ENCODE measurements around the gene GTPBP2. TPM values are rescaled to one million over a fixed set of nuclear protein-coding genes. Genes with fewer than 3 reads are reported as not detected.

The GTPBP2 gene
- total and polyA plus RNA-seq, 2 of the 13 experiments (the other 11 are each of a cell fraction or from before 2014, with no cell fraction given) = 26.9 to 88.2 TPM

DNA sequence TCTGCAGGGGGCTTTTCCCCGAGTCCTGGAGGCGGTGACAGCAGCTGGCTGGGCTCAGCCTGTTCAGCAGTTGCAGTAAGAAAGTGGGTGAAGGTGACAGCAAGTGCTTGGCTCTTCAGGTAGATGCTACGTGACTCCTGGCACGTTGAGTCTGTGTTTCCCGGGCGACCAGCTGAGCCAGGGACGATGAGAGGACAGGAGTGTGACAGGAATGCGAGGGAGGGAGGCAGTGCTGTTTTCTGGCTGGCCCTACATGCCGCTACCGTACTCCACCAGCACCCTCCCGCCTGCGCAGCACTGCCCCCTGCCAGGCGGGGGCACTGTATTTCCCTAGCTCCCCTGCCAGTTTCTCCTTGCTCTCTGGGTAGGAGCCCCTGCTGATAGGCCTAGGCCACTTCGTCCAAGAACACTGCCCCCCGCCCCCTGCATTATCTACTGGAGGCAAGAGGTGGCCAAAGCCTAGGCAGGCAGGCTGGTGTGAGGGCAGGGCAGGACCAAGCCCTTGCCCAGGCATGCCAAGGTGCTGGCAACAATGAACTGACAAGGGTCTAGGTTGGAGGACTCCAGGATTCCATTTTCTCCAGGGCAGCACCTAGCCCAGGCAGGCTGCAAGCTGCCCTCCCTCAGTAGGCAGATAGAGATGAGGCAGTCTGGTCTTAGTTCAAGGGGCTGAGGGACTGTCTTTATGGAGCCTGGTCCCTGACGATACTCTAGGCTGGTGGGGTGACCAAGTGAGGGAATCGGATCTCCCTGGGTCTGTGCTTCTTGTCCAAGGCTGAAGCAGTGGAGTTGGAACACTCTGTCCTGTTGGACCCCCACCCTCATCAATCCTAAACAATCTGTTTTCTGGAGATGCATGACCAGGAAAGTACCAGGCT is 39.3 kb upstream of the GTPBP2 start (continued):
- TF ChIP-seq NR0B2 (CRISPR knock-in tag; IDR thresholded peaks at IDR 0.05) = peak; percentile 71; the same call in 1 of the 2 replicates
- no peak for TF ChIP-seq ZNF468 (CRISPR knock-in tag; IDR thresholded peaks at IDR 0.05)
- no peak for TF ChIP-seq ETV6 (CRISPR knock-in tag; conservative IDR thresholded peaks at IDR 0.05)
- peak; percentile 95 for TF ChIP-seq CSRNP1 (CRISPR knock-in tag; IDR thresholded peaks at IDR 0.05)
- no peak for TF ChIP-seq ZNF569 (CRISPR knock-in tag; IDR thresholded peaks at IDR 0.05; ENCODE audit: borderline replicate concordance)
- peak; percentile 69 for TF ChIP-seq DRAP1 (CRISPR knock-in tag; IDR thresholded peaks at IDR 0.05)
- TF ChIP-seq GPN1 (CRISPR knock-in tag; IDR thresholded peaks at IDR 0.05; ENCODE audit: borderline replicate concordance) = no peak
- no peak for TF ChIP-seq MTA3 (CRISPR knock-in tag; IDR thresholded peaks at IDR 0.05)
- TF ChIP-seq SP140L (CRISPR knock-in tag; IDR thresholded peaks at IDR 0.05; ENCODE audit: borderline replicate concordance) = no peak
- peak; percentile 99 for TF ChIP-seq AKAP8 (CRISPR knock-in tag; IDR thresholded peaks at IDR 0.05)
- no peak for TF ChIP-seq ZNF672 (CRISPR knock-in tag; IDR thresholded peaks at IDR 0.05)
- TF ChIP-seq PATZ1 (CRISPR knock-in tag; IDR thresholded peaks at IDR 0.05) = peak; percentile 60; the same call in 1 of the 2 replicates
- peak; percentile 78 for TF ChIP-seq ZNF335 (CRISPR knock-in tag; IDR thresholded peaks at IDR 0.05)
- no peak for TF ChIP-seq SOX6 (IDR thresholded peaks at IDR 0.05)
- peak; percentile 31 for TF ChIP-seq SOX6 (CRISPR knock-in tag; IDR thresholded peaks at IDR 0.05)
- TF ChIP-seq ZBTB34 (CRISPR knock-in tag; IDR thresholded peaks at IDR 0.05) = peak; percentile 49; the same call in 1 of the 2 replicates
- no peak for TF ChIP-seq KAT7 (CRISPR knock-in tag; IDR thresholded peaks at IDR 0.05; ENCODE audit: borderline replicate concordance)
- peak; percentile 44 for TF ChIP-seq THAP11 (CRISPR knock-in tag; IDR thresholded peaks at IDR 0.05)
- TF ChIP-seq GTF3A (CRISPR knock-in tag; conservative IDR thresholded peaks at IDR 0.05) = no peak
- TF ChIP-seq IKZF4 (CRISPR knock-in tag; IDR thresholded peaks at IDR 0.05; ENCODE audit: borderline replicate concordance, low read depth, not compliant biosample characterization) = peak; percentile 67
- TF ChIP-seq ZNF180 (CRISPR knock-in tag; IDR thresholded peaks at IDR 0.05; ENCODE audit: borderline replicate concordance, low read depth) = 0 out of 2 replicates have a peak, but pooled peaks have one; percentile 38
- TF ChIP-seq ZNF777 (CRISPR knock-in tag; IDR thresholded peaks at IDR 0.05) = no peak
